ENCODE measurements around the gene DCAF5.
"Not testable (repeated sequence)": the region's sequence is repeated elsewhere in the genome, so short reads cannot be mapped to it uniquely, and the experiment has no call there.

Gene DCAF5

GRCh38 chr14:69036757-69037506, 116.0 kb downstream of the DCAF5 start:
- H3K36me3 Mint-ChIP-seq: no peaks in the 10 kb centered on the region
- no peak overlapping the region for H3K4me3 Mint-ChIP-seq
- no peak overlapping the region for H3K27ac Mint-ChIP-seq
- no peaks in the 10 kb centered on the region for H3K4me1 Mint-ChIP-seq
- H3K27me3 Mint-ChIP-seq: peaks cover 49% of the 10 kb centered on the region
- H3K9me3 Mint-ChIP-seq: no peaks in the 10 kb centered on the region
- no peak for ATAC-seq

GRCh38 chr14:69034612-69035262, 118.2 kb downstream of the DCAF5 start:
- Mint-ChIP-seq H3K9me3 (no peaks in the 10 kb centered on the region), H3K4me3 (no peak overlapping the region), H3K27ac (no peak overlapping the region), H3K4me1 (no peaks in the 10 kb centered on the region), H3K36me3 (no peaks in the 10 kb centered on the region), H3K27me3 (peaks cover 37% of the 10 kb centered on the region)
- no peak for ATAC-seq

- Mint-ChIP-seq H3K4me3 (no peak overlapping the region), H3K4me1 (no peaks in the 10 kb centered on the region), H3K27ac (no peak overlapping the region), H3K36me3 (no peaks in the 10 kb centered on the region), H3K27me3 (peaks cover 15% of the 10 kb centered on the region), H3K9me3 (no peaks in the 10 kb centered on the region)
- no peak for ATAC-seq
These were observed 125.5 kb downstream of the DCAF5 start for GRCh38 chr14:69027242-69027913.

GRCh38 chr14:69023035-69023434, 129.9 kb downstream of the DCAF5 start:
- peaks cover 15% of the 10 kb centered on the region for H3K27me3 Mint-ChIP-seq
- H3K27ac Mint-ChIP-seq: no peak overlapping the region
- no peaks in the 10 kb centered on the region for H3K4me1 Mint-ChIP-seq
- ATAC-seq: no peak
- H3K9me3 Mint-ChIP-seq: no peaks in the 10 kb centered on the region
- H3K4me3 Mint-ChIP-seq: no peak overlapping the region
- H3K36me3 Mint-ChIP-seq: no peaks in the 10 kb centered on the region

- H3K36me3 Mint-ChIP-seq, H3K4me1 Mint-ChIP-seq, ATAC-seq, H3K4me3 Mint-ChIP-seq, H3K27ac Mint-ChIP-seq, H3K9me3 Mint-ChIP-seq: not testable (repeated sequence)
- H3K27me3 Mint-ChIP-seq: peaks cover 15% of the 10 kb centered on the region
These were observed 130.8 kb downstream of the DCAF5 start for GRCh38 chr14:69022093-69022492.

- Mint-ChIP-seq H3K4me1 (no peaks in the 10 kb centered on the region), H3K27me3 (no peaks in the 10 kb centered on the region), H3K4me3 (no peak overlapping the region), H3K27ac (no peak overlapping the region), H3K36me3 (no peaks in the 10 kb centered on the region), H3K9me3 (no peaks in the 10 kb centered on the region)
- ATAC-seq: no peak
These were observed 135.2 kb downstream of the DCAF5 start for GRCh38 chr14:69017706-69018105.

- Mint-ChIP-seq H3K36me3 (no peaks in the 10 kb centered on the region), H3K9me3 (no peaks in the 10 kb centered on the region), H3K27ac (no peak overlapping the region), H3K27me3 (no peaks in the 10 kb centered on the region), H3K4me1 (no peaks in the 10 kb centered on the region), H3K4me3 (no peak overlapping the region)
- ATAC-seq: no peak
These were observed 138.1 kb downstream of the DCAF5 start for GRCh38 chr14:69014829-69015259.

GRCh38 chr14:69013943-69014782, 138.8 kb downstream of the DCAF5 start:
- Mint-ChIP-seq H3K4me1 (no peaks in the 10 kb centered on the region), H3K27me3 (no peaks in the 10 kb centered on the region), H3K27ac (no peak overlapping the region), H3K9me3 (no peaks in the 10 kb centered on the region), H3K36me3 (no peaks in the 10 kb centered on the region), H3K4me3 (no peak overlapping the region)
- no peak for ATAC-seq

GRCh38 chr14:69012256-69012953, 140.5 kb downstream of the DCAF5 start:
- no peaks in the 10 kb centered on the region for H3K9me3 Mint-ChIP-seq
- no peak overlapping the region for H3K4me3 Mint-ChIP-seq
- no peak overlapping the region for H3K27ac Mint-ChIP-seq
- H3K36me3 Mint-ChIP-seq: no peaks in the 10 kb centered on the region
- no peaks in the 10 kb centered on the region for H3K27me3 Mint-ChIP-seq
- no peaks in the 10 kb centered on the region for H3K4me1 Mint-ChIP-seq
- ATAC-seq: no peak

GRCh38 chr14:69010648-69011047, 142.3 kb downstream of the DCAF5 start:
- H3K9me3 Mint-ChIP-seq: no peaks in the 10 kb centered on the region
- no peak overlapping the region for H3K4me3 Mint-ChIP-seq
- H3K27ac Mint-ChIP-seq: no peak overlapping the region
- H3K27me3 Mint-ChIP-seq: peaks cover 4% of the 10 kb centered on the region
- ATAC-seq: no peak
- H3K36me3 Mint-ChIP-seq: no peaks in the 10 kb centered on the region
- H3K4me1 Mint-ChIP-seq: no peaks in the 10 kb centered on the region

- ATAC-seq: no peak
- Mint-ChIP-seq H3K27ac (no peak overlapping the region), H3K27me3 (peaks cover 26% of the 10 kb centered on the region), H3K36me3 (no peaks in the 10 kb centered on the region), H3K9me3 (no peaks in the 10 kb centered on the region), H3K4me3 (no peak overlapping the region), H3K4me1 (no peaks in the 10 kb centered on the region)
These were observed 144.5 kb downstream of the DCAF5 start for GRCh38 chr14:69008421-69008884.

- H3K9me3 Mint-ChIP-seq: no peaks in the 10 kb centered on the region
- no peak overlapping the region for H3K27ac Mint-ChIP-seq
- H3K4me1 Mint-ChIP-seq: no peaks in the 10 kb centered on the region
- peaks cover 37% of the 10 kb centered on the region for H3K27me3 Mint-ChIP-seq
- H3K4me3 Mint-ChIP-seq: no peak overlapping the region
- ATAC-seq: no peak
- H3K36me3 Mint-ChIP-seq: no peaks in the 10 kb centered on the region
These were observed 146.6 kb downstream of the DCAF5 start for GRCh38 chr14:69006346-69006745.

- Mint-ChIP-seq H3K36me3 (no peaks in the 10 kb centered on the region), H3K4me1 (no peaks in the 10 kb centered on the region), H3K27ac (no peak overlapping the region), H3K9me3 (no peaks in the 10 kb centered on the region), H3K27me3 (peaks cover 37% of the 10 kb centered on the region), H3K4me3 (no peak overlapping the region)
- no peak for ATAC-seq
These were observed 147.3 kb downstream of the DCAF5 start for GRCh38 chr14:69005432-69006148.
